Amniotic epithelial cell (primary cell): ENCODE results near the gene MST1R.
A peak's percentile ranks its signal among the peaks of the same experiment; 100 is the strongest.
"Not testable (repeated sequence)": the region's sequence is repeated elsewhere in the genome, so short reads cannot be mapped to it uniquely, and the experiment has no call there.

ENCODE experiments used
- DNase-seq: peaks from one replicate; pipeline ENCODE4 v3.0.0-alpha.2; 2010; ENCODE audit warnings: low read depth

Gene MST1R

DNA sequence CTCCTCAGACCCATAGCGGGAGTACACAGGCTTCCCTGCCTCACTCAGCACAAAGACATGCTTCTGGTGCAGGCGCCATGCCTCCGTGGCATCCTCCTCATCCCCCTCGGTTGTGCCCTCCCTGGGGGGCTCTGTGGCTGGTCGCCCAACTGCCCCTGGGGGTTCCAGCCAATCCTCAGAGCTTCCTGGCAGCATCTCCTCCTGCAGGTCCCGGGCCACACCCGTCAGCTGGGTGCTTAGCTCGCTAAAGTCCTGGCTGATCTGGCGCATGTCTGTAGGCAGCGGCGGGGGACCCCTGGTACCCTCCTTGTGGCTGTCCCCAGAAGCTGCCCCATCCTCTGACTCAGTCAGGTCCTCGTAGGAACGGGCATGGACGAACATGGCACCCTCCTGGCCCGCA lies 7.9 kb upstream of the MST1R start:
- DNase-seq, result no peak

- DNase-seq, result no peak
Observed at GRCh38 chr3:49911124-49911420, 7.4 kb upstream of the MST1R start.

DNA sequence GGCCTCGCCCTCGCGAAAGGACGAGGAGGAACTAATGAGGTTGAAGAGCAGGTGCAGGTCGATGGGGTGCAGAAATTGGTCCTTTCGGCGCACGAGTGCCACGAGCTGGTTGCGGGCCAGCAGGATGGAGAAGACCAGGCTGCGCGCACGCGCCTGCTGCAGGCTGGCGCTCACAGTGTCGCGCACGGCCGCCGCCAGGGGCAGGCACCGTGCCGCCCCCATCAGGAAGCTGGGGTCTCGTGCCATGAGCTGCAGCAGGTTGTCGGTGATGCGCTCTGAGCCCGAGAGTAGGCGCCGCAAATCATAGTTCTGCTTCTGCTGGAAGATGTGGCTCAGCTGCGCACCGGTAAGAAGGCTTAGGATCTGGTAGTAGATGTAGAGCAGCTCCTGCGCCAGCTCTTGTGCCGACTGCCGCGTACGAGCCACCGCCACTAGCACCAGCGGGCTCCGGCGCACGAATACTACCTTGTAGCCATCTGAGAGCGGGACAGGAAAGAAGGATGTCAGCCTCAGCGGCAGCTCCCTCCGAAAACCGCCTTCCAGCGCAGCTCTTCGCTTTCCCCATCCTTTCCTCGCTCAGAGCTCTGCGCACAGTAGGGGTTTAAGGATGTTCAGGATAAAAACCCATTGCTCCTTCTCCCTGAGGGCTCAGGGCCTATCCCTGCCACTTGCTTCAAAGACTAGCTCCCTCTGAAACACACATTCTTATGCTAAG lies 6.9 kb upstream of the MST1R start:
- DNase-seq, result no peak

GRCh38 chr3:49908373-49909199 lies 4.9 kb upstream of the MST1R start:
- peak; percentile 32 for DNase-seq

- DNase-seq, result no peak
Observed at GRCh38 chr3:49906073-49906743, 2.5 kb upstream of the MST1R start.

DNA sequence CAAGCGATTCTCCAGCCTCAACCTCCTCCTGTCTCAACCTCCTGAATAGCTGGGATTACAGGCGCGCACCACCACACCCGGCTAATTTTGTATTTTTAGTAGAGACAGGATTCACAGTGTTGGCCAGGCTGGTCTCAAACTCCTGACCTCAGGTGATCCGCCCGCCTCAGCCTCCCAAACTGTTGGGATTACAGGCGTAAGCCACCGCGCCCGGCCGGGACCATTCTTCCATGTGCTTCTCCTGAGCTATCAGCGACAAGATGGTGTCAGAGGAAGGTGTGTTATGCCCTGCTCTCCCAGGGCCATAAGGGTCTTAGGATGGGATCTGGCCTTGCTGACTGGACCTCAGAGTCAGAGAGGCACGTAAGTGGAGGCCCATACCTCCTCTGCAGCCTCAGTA lies 775 bp upstream of the MST1R start:
- not testable (repeated sequence) for DNase-seq

GRCh38 chr3:49902511-49903345 lies 945 bp downstream of the MST1R start:
- DNase-seq, result no peak

- no peak for DNase-seq
Observed at GRCh38 chr3:49901366-49902339, 2.0 kb downstream of the MST1R start.

DNA sequence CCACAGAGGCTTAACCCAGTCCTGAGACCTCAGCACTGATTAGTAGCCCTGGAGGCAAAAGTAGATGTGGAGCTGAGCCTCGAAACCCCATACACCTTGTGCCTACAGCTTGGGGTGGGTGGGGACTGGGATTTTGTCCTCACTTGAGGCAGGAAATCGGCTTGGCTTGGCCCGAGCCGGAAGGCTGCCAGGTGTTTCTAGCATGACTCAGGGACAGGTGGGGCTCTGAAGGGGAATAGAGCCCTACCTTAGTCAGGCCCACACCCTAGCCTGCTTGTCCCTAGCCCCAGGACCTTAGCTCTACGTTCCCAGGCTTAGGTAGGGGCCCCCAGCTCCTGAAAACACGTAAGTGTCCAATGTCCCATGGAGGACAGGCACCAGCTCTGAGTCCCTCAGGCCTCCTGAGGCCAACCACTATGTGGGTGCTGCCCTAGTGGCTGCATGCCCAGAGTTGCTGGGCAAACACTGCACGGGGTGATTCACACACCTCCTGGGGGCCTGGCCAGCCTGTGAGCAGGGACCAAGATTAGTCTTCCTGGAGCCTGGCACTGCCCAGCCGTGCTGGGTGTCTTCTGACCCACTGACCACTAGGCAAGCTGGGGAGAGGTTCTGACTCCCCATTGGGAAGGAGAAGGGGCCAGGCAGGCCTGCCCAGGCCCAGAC lies 3.1 kb downstream of the MST1R start:
- peak; percentile 62 for DNase-seq

GRCh38 chr3:49899815-49900214 lies 3.9 kb downstream of the MST1R start:
- DNase-seq, result no peak

GRCh38 chr3:49898991-49899390 lies 4.7 kb downstream of the MST1R start:
- DNase-seq, result no peak

DNA sequence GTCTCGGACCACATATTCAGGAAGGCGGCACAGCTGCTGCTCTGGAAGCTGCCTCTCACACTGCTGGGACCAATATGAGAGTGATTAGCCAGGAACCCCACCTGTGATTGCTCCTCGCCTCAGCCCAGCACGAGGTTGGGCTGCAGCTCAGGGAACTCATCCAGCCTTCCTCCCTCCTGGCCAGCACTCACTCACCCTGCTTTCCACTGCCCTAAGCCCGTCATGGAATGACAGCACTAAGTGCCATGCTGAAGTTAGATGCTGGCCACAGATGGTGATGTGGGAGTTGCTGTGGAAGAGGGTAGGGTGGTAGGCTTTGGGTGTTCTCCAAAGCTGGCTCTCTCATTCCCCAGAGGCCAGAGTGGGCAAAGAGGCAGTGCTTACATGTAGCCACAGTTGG lies 7.3 kb downstream of the MST1R start:
- DNase-seq, result no peak

DNA sequence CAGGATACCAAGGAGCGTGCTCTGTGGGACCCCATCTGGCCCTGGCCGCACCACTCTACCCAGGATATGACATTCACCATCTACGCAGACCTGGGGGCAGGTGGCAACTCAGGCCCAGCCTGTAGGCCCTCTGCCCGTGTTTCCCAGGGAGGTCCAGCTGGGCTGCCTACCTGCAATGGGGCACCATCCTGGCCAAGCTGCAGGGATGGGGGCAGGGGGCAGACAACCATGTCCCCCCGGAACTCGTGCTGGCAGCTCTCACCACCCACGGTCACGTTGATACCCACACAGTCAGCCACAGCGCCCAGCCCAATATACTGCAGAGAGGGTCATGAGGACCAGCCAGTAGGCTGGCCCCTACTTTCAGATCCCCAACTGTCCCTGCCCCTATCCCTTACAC lies 7.9 kb downstream of the MST1R start:
- no peak for DNase-seq

- no peak for DNase-seq
Observed at GRCh38 chr3:49889296-49889695, 14.4 kb downstream of the MST1R start.

GRCh38 chr3:49886922-49887265 lies 16.8 kb downstream of the MST1R start:
- DNase-seq, result no peak

DNA sequence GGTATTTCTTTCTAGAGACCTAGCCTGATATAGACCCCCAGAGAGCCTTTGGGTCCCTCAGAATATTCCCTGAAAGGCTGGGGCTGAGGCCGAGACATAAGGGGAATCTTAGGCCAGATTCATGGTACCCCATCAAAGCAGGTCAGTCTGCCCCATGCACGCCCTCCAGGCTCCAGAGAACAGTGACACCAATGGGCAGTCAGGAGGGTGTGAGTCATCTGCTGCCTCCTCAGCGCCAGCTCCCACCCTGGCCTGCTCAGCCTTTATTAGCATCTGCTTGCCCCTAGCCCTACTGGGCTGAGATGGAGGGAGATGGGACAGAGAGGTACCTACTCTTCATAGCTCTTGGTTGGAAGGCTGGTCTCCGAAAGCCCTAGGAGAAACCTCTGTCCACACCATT lies 19.7 kb downstream of the MST1R start:
- no peak for DNase-seq

DNA sequence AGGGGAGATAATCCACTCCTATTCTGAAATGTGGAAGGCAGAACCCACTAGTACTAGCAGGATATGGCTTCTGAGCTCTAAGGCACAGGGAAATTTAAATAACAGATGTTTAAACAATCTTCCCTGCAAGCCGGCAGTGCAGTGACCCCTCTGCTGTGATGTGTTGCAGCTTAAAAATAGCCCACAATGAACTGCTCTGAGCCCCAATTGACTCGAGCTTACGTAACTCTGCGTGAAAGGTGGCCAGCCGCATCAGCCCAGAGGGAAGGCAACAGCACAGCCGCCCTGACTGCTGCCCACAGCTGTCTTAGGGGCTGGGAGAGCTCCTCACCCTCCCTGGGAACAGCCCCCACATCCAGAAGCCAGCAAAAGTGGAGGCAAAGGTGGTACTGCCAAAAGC lies 21.5 kb downstream of the MST1R start:
- no peak for DNase-seq

- DNase-seq, result no peak
Observed at GRCh38 chr3:49880581-49881315, 22.9 kb downstream of the MST1R start.

- no peak for DNase-seq
Observed at GRCh38 chr3:49879721-49880120, 24.0 kb downstream of the MST1R start.

DNA sequence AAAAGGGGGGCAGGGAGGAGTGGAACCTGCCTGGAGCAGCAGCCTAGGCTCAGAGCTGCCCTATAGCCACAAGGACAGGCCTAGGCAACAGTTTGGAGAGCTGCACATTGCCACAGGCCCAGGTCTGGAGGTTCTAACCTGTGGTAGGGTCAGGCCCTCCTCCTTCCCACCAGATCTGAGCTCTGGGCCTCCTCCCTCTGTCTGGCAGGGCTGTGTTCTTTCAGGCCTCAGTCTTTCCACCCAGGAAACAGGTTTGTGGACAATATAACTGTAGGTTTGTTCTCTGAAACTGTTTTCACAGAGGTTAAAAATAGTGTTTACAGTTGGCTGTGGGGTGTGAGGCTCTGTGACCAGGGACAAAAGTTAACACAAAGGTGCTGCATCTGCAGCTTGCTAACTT lies 25.0 kb downstream of the MST1R start:
- DNase-seq, result no peak
